Uterus (tissue), 4 donors: Measurements from ENCODE around the gene DNAJC7. TPM values are rescaled to one million over a fixed set of nuclear protein-coding genes. Genes with fewer than 3 reads are reported as not detected.

Experiments used
- DNase-seq, 2 donors: peaks; one replicate each; pipeline ENCODE4 v3.0.0-alpha.2; 2019 to 2020
- H3K27ac ChIP-seq, 2 donors: fragments of 200-600 bp; sonication (generic); 1 replicate in 1 of 2; 2 replicates in 1 of 2; pipeline ENCODE4 v1.5.1; 2016 to 2018
- H3K27me3 ChIP-seq, 2 donors: fragments of 200-600 bp; sonication (generic); one replicate each; pipeline ENCODE4 v1.5.1; 2018 to 2019; ENCODE audit warnings: control low read depth in 1 of 2
- H3K36me3 ChIP-seq, 2 donors: fragments of 200-600 bp; sonication (generic); one replicate each; pipeline ENCODE4 v1.5.1; 2019; ENCODE audit warnings: control low read depth in 1 of 2
- H3K4me1 ChIP-seq, 2 donors: fragments of 200-600 bp; sonication (generic); one replicate each; pipeline ENCODE4 v1.5.1; 2018 to 2019; ENCODE audit warnings: control low read depth in 1 of 2
- H3K4me3 ChIP-seq, 2 donors: fragments of 200-600 bp; sonication (generic); 1 replicate in 1 of 2; 2 replicates in 1 of 2; pipeline ENCODE4 v1.5.1; 2018 to 2019; ENCODE audit warnings: mild to moderate bottlenecking in 1 of 2
- H3K9me3 ChIP-seq, 2 donors: fragments of 200-600 bp; sonication (generic); one replicate each; pipeline ENCODE4 v1.5.1; 2019; ENCODE audit warnings: control low read depth in 1 of 2
- POLR2A ChIP-seq, 2 donors: fragments of 450-650 bp; IDR thresholded peaks; one replicate each; pipeline ENCODE4 v1.6.1; 2016; ENCODE audit warnings: antibody characterized with exemption in 2 of 2, mild to moderate bottlenecking in 1 of 2, moderate library complexity in 1 of 2
- intact Hi-C: fragments of 100-400 bp; cut with DNase I; formaldehyde crosslinking; loops from one replicate; pipeline ENCODE4 v1.15.1; 2023; ENCODE audit warnings: low total_unique reads
- total RNA-seq, 4 donors: library from RNA; depleted of rRNA in 3 of 4; stranded (reverse); fragments of >200 nt in 3 of 4; gene quantifications; one replicate each; pipeline versions ENCODE4 v1.1.0 to v1.2.4, GENCODE V29; 2014 to 2023
- TF ChIP-seq, protein P1 (sequence below), 4 experiments: fragments of 200-600 bp in 2 of 4; fragments of 450-650 bp in 2 of 4; sonication (generic) in 2 of 4; IDR thresholded peaks; one replicate each; pipeline ENCODE4 v1.5.1; 2016 to 2019; ENCODE audit warnings: antibody characterized with exemption in 4 of 4, mild to moderate bottlenecking in 2 of 4, moderate library complexity in 1 of 4
- donor health status: DM: yes; HTN: yes; CAD: no.

DNAJC7 gene
- total RNA-seq, 4 donors from 2014 or later: 25.1 to 107 (median 53.1) TPM

DNA sequence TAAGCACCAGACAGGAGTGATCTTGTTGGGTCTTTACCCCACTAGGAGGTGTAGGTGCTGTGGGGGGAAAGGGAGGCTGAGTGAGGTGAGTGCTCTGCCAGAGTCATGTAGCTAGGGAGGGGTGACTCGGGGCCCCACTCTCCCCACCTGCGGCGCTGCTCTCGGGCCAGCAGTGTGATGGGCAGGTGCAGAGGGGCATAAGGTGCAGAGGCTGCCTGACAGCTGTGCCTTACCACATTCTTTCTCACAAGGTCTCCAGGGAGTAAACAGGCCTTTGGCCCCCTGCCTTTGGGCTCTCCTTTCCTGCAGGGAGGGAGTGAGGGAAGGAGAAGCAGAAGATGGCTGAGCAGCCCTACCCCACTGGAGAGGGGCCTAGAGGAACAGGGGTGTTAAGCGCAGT is 55.1 kb downstream of the DNAJC7 start:
- Histone ChIP-seq H3K27ac (no peak overlapping the region), H3K36me3 (no peaks in the 10 kb centered on the region), H3K27me3 (no peaks in the 10 kb centered on the region), H3K4me1 (peaks cover 0 to 9% of the 10 kb centered on the region in 2 donors), H3K9me3 (no peaks in the 10 kb centered on the region), H3K4me3 (no peak overlapping the region)
- intact Hi-C loops: loop anchor here (10.0 kb wide), 2 partner anchors 63 to 153 kb away; partner anchors contain the start of genes DHX58 and NKIRAS2
- TF ChIP-seq, protein P1, sequence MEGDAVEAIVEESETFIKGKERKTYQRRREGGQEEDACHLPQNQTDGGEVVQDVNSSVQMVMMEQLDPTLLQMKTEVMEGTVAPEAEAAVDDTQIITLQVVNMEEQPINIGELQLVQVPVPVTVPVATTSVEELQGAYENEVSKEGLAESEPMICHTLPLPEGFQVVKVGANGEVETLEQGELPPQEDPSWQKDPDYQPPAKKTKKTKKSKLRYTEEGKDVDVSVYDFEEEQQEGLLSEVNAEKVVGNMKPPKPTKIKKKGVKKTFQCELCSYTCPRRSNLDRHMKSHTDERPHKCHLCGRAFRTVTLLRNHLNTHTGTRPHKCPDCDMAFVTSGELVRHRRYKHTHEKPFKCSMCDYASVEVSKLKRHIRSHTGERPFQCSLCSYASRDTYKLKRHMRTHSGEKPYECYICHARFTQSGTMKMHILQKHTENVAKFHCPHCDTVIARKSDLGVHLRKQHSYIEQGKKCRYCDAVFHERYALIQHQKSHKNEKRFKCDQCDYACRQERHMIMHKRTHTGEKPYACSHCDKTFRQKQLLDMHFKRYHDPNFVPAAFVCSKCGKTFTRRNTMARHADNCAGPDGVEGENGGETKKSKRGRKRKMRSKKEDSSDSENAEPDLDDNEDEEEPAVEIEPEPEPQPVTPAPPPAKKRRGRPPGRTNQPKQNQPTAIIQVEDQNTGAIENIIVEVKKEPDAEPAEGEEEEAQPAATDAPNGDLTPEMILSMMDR (IDR thresholded peaks at IDR 0.05): no peak
- DNase-seq: no peak

DNA sequence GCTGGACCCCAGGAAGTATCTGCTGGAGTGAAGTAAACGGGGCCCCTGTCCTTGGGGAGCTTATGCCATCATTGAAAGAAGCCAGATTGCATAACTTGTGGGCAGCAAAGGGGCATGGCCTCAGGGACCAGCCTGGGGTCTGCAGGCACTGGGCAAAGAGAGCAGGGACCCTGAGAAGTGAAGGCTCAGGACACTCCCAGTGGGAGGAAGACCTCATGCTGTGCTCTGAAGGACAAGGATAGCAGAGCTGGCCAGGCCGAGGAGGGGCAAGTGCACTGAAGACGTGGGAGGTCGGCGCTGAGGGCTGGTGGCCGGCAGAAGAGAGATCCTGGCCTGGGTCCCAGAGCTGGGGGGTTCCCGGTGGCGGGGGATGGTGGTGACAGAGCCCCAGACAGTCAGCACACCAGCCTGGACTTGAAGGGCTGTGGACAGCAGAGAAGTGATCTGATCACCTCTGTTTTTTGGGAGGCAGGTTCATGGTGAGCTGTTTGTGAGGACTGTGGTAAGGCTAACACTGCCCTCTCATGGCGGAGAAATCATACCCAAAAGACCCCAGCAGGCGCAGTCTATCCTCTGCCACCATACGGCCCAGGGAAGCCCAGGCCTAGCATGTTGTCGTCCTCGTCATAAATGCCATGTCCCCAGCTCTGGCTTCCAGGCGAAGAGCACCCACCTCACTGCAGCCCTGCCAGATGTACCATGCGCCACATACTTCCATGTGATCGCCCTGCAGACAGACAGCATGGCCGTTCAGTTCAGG is 57.7 kb downstream of the DNAJC7 start:
- Histone ChIP-seq H3K27me3 (no peaks in the 10 kb centered on the region), H3K4me3 (no peak overlapping the region), H3K36me3 (no peaks in the 10 kb centered on the region), H3K9me3 (no peaks in the 10 kb centered on the region), H3K27ac (no peak overlapping the region), H3K4me1 (no peaks in the 10 kb centered on the region)
- TF ChIP-seq POLR2A (IDR thresholded peaks at IDR 0.05): no peak
- TF ChIP-seq, protein P1 (IDR thresholded peaks at IDR 0.05): no peak
- intact Hi-C loops: loop anchor here (10.0 kb wide), 2 partner anchors 65 to 155 kb away; partner anchors contain the start of genes DHX58 and NKIRAS2
- DNase-seq: no peak

DNA sequence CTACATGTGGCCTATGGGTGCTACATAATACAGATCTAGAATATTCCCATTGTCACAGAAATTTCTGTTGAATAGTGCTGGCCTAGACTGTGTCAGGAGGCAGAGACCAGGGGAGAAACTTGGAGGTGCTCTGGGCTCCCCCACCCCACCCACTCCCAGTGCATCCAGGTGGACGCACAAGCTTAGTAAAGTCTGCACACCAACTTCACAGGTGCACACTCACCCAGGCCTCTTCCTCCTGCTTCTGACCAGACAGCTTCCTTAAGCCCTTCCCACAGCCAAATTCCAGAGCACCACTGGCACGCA is 58.3 kb downstream of the DNAJC7 start:
- no peak for TF ChIP-seq POLR2A (IDR thresholded peaks at IDR 0.05)
- TF ChIP-seq, protein P1 (IDR thresholded peaks at IDR 0.05): no peak
- intact Hi-C loops: no loop called here
- Histone ChIP-seq H3K9me3 (no peaks in the 10 kb centered on the region), H3K36me3 (no peaks in the 10 kb centered on the region), H3K27ac (no peak overlapping the region), H3K27me3 (no peaks in the 10 kb centered on the region), H3K4me3 (no peak overlapping the region), H3K4me1 (no peaks in the 10 kb centered on the region)
- DNase-seq: no peak

DNA sequence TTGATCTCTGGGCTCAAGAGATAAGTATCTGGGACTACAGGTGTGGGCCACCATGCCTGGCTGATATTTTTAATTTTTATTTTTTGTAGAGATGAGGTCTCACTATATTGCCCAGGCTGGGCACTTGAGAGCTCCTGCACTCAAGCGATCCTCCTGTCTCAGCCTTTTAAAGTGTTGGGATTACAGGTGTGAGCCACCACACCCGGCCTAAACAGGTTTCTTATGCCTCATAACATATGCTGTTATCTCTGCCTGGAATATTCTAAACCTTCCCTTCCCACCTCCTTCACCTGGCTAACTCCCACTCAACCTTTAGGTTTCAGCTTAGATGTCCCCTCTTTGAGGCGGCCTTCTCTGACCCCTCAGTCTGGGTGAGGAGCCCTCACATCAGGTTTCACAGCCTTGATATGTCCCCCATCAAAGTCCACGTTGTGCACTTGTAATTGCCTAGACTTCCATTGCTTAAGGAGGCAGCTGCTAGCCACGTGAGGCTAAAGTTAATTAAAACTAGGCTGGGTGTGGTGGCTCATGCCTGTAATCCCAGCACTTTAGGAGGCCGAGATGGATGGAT is 59.3 kb downstream of the DNAJC7 start:
- no peak for DNase-seq
- H3K4me3 ChIP-seq: no peak overlapping the region

More for the DNA sequence above, 59.3 kb downstream of the DNAJC7 start:
- H3K36me3 ChIP-seq: no peaks in the 10 kb centered on the region
- H3K27me3 ChIP-seq: no peaks in the 10 kb centered on the region
- H3K4me1 ChIP-seq: no peaks in the 10 kb centered on the region
- no peaks in the 10 kb centered on the region for H3K9me3 ChIP-seq
- no peak for TF ChIP-seq POLR2A (IDR thresholded peaks at IDR 0.05)
- TF ChIP-seq, protein P1 (IDR thresholded peaks at IDR 0.05): no peak
- H3K27ac ChIP-seq: no peak overlapping the region
- intact Hi-C loops: no loop called here
